ENCODE results near the gene KLHL24. TPM values are rescaled to one million over a fixed set of nuclear protein-coding genes. Genes with fewer than 3 reads are reported as not detected.
"Not testable (repeated sequence)": the region's sequence is repeated elsewhere in the genome, so short reads cannot be mapped to it uniquely, and the experiment has no call there.

KLHL24 gene
- total and polyA plus RNA-seq, 2 donors (not counting 1 experiment from before 2014, with no cell fraction given) = 20.4 to 70.7 TPM

GRCh38 chr3:183592821-183593220, 42.6 kb upstream of the KLHL24 start:
- H4K20me1 ChIP-seq (ENCODE audit: control insufficient read depth, extremely low read depth, insufficient read depth, low read length) = no peaks in the 10 kb centered on the region
- no peak overlapping the region for H2AFZ ChIP-seq (ENCODE audit: low read length)
- DNase-seq (ENCODE audit: low read depth in 2 of 2) = no peak
- H3K36me3 ChIP-seq (ENCODE audit: control insufficient read depth, insufficient read depth, low read length) = no peaks in the 10 kb centered on the region
- H3K27me3 ChIP-seq (ENCODE audit: control insufficient read depth, insufficient read depth, low read length) = no peaks in the 10 kb centered on the region
- no peak overlapping the region for H3K9ac ChIP-seq (ENCODE audit: insufficient read depth, low read length)
- no peak overlapping the region for H3K27ac ChIP-seq (ENCODE audit: insufficient read depth, low read length)
- no peak overlapping the region for H3K4me3 ChIP-seq (replicated peaks in 1 of 4; ENCODE audit: control extremely low read depth in 1 of 4, insufficient read depth in 1 of 4, low read depth in 3 of 4, low read length in 4 of 4)
- no peak overlapping the region for H3K4me2 ChIP-seq (ENCODE audit: extremely low read depth, insufficient read depth, low read length)
- H3K79me2 ChIP-seq (ENCODE audit: control insufficient read depth, insufficient read depth, low read length) = no peaks in the 10 kb centered on the region
- TF ChIP-seq EZH2 (IDR thresholded peaks at IDR 0.05; ENCODE audit: low read length, missing control alignments) = no peak
- TF ChIP-seq CTCF (conservative IDR thresholded peaks at IDR 0.05 in 1 of 2, IDR thresholded peaks at IDR 0.05 in 1 of 2; ENCODE audit: low read depth in 1 of 2, low read length in 2 of 2) = no peak
- no peaks in the 10 kb centered on the region for H3K4me1 ChIP-seq (ENCODE audit: control insufficient read depth, extremely low read depth, insufficient read depth, low read length)
- no peaks in the 10 kb centered on the region for H3K9me3 ChIP-seq (ENCODE audit: control insufficient read depth, insufficient read depth, low read depth, low read length)

- Histone ChIP-seq H3K4me3 (replicated peaks in 1 of 4; ENCODE audit: control extremely low read depth in 1 of 4, insufficient read depth in 1 of 4, low read depth in 3 of 4, low read length in 4 of 4) (no peak overlapping the region), H2AFZ (ENCODE audit: low read length) (no peak overlapping the region), H3K4me1 (ENCODE audit: control insufficient read depth, extremely low read depth, insufficient read depth, low read length) (no peaks in the 10 kb centered on the region), H3K9ac (ENCODE audit: insufficient read depth, low read length) (no peak overlapping the region), H3K27me3 (ENCODE audit: control insufficient read depth, insufficient read depth, low read length) (no peaks in the 10 kb centered on the region), H3K36me3 (ENCODE audit: control insufficient read depth, insufficient read depth, low read length) (no peaks in the 10 kb centered on the region), H4K20me1 (ENCODE audit: control insufficient read depth, extremely low read depth, insufficient read depth, low read length) (no peaks in the 10 kb centered on the region), H3K79me2 (ENCODE audit: control insufficient read depth, insufficient read depth, low read length) (no peaks in the 10 kb centered on the region), H3K27ac (ENCODE audit: insufficient read depth, low read length) (no peak overlapping the region), H3K9me3 (ENCODE audit: control insufficient read depth, insufficient read depth, low read depth, low read length) (no peaks in the 10 kb centered on the region), H3K4me2 (ENCODE audit: extremely low read depth, insufficient read depth, low read length) (no peak overlapping the region)
- no peak for TF ChIP-seq EZH2 (IDR thresholded peaks at IDR 0.05; ENCODE audit: low read length, missing control alignments)
- TF ChIP-seq CTCF (conservative IDR thresholded peaks at IDR 0.05 in 1 of 2, IDR thresholded peaks at IDR 0.05 in 1 of 2; ENCODE audit: low read depth in 1 of 2, low read length in 2 of 2) = no peak
- no peak for DNase-seq (ENCODE audit: low read depth in 2 of 2)
These were observed 40.8 kb upstream of the KLHL24 start for GRCh38 chr3:183594636-183595035.

- no peak overlapping the region for H3K9ac ChIP-seq (ENCODE audit: insufficient read depth, low read length)
- H3K9me3 ChIP-seq (ENCODE audit: control insufficient read depth, insufficient read depth, low read depth, low read length) = no peaks in the 10 kb centered on the region
- no peaks in the 10 kb centered on the region for H3K27me3 ChIP-seq (ENCODE audit: control insufficient read depth, insufficient read depth, low read length)
- no peak overlapping the region for H2AFZ ChIP-seq (ENCODE audit: low read length)
- H3K36me3 ChIP-seq (ENCODE audit: control insufficient read depth, insufficient read depth, low read length) = no peaks in the 10 kb centered on the region
- no peaks in the 10 kb centered on the region for H4K20me1 ChIP-seq (ENCODE audit: control insufficient read depth, extremely low read depth, insufficient read depth, low read length)
- H3K79me2 ChIP-seq (ENCODE audit: control insufficient read depth, insufficient read depth, low read length) = no peaks in the 10 kb centered on the region
- no peak for DNase-seq (ENCODE audit: low read depth in 2 of 2)
- no peak overlapping the region for H3K4me2 ChIP-seq (ENCODE audit: extremely low read depth, insufficient read depth, low read length)
- TF ChIP-seq CTCF (conservative IDR thresholded peaks at IDR 0.05 in 1 of 2, IDR thresholded peaks at IDR 0.05 in 1 of 2; ENCODE audit: low read depth in 1 of 2, low read length in 2 of 2) (no peak), EZH2 (IDR thresholded peaks at IDR 0.05; ENCODE audit: low read length, missing control alignments) (no peak)
- H3K4me3 ChIP-seq (replicated peaks in 1 of 4; ENCODE audit: control extremely low read depth in 1 of 4, insufficient read depth in 1 of 4, low read depth in 3 of 4, low read length in 4 of 4) = no peak overlapping the region
- H3K4me1 ChIP-seq (ENCODE audit: control insufficient read depth, extremely low read depth, insufficient read depth, low read length) = no peaks in the 10 kb centered on the region
- no peak overlapping the region for H3K27ac ChIP-seq (ENCODE audit: insufficient read depth, low read length)
These were observed 37.5 kb upstream of the KLHL24 start for GRCh38 chr3:183597959-183598358.

GRCh38 chr3:183611326-183611725, 24.1 kb upstream of the KLHL24 start:
- H3K36me3 ChIP-seq (ENCODE audit: control insufficient read depth, insufficient read depth, low read length); DNase-seq (ENCODE audit: low read depth in 2 of 2); H3K9ac ChIP-seq (ENCODE audit: insufficient read depth, low read length); H3K27me3 ChIP-seq (ENCODE audit: control insufficient read depth, insufficient read depth, low read length); H3K4me2 ChIP-seq (ENCODE audit: extremely low read depth, insufficient read depth, low read length); H3K4me3 ChIP-seq (replicated peaks in 1 of 4; ENCODE audit: control extremely low read depth in 1 of 4, insufficient read depth in 1 of 4, low read depth in 3 of 4, low read length in 4 of 4); H3K27ac ChIP-seq (ENCODE audit: insufficient read depth, low read length); H3K4me1 ChIP-seq (ENCODE audit: control insufficient read depth, extremely low read depth, insufficient read depth, low read length); H2AFZ ChIP-seq (ENCODE audit: low read length); H4K20me1 ChIP-seq (ENCODE audit: control insufficient read depth, extremely low read depth, insufficient read depth, low read length); H3K79me2 ChIP-seq (ENCODE audit: control insufficient read depth, insufficient read depth, low read length); H3K9me3 ChIP-seq (ENCODE audit: control insufficient read depth, insufficient read depth, low read depth, low read length): not testable (repeated sequence)

Data from fibroblast of lung (primary cell).